H1 (cell line): Measurements from ENCODE around the gene WDR27. TPM values are rescaled to one million over a fixed set of nuclear protein-coding genes. Genes with fewer than 3 reads are reported as not detected.

Experiments used
- CTCF ChIA-PET: fragments of 300-600 bp; sonication (Branson Sonifier 250); formaldehyde crosslinking; loops from one replicate; lab custom pipeline; 2021; ENCODE audit not compliant: partially characterized antibody; lab: Charles Lee
- POLR2A ChIA-PET: fragments of 300-600 bp; sonication (Branson Sonifier 250); formaldehyde crosslinking; loops from one replicate; lab custom pipeline; 2021; ENCODE audit warnings: inconsistent platforms; ENCODE audit not compliant: partially characterized antibody; lab: Charles Lee
- DNase-seq, 2 experiments: peaks; one replicate each; pipeline versions ENCODE4 v3.0.0 to v3.0.0-alpha.2; 2010 to 2022; ENCODE audit warnings: low spot score in 2 of 2, low read depth in 1 of 2, mixed read lengths in 1 of 2
- FAIRE-seq: peaks from 2 replicates; lab custom pipeline; 2011; peaks lifted over from hg19 to GRCh38; lab: Jason Lieb, UNC
- H2AFZ ChIP-seq: 2 replicates; pipeline ENCODE4 v1.8.1; 2012; ENCODE audit warnings: low read length, inconsistent platforms
- H2AK5ac ChIP-seq: 2 replicates; pipeline ENCODE4 v1.6.1; 2013; ENCODE audit warnings: low read depth, low read length
- H2BK120ac ChIP-seq: replicated peaks from 2 replicates; pipeline ENCODE3; 2013; ENCODE audit warnings: low read depth, low read length, inconsistent platforms
- H2BK12ac ChIP-seq: 2 replicates; pipeline ENCODE4 v1.6.1; 2013; ENCODE audit warnings: low read depth, low read length
- H2BK15ac ChIP-seq: 2 replicates; pipeline ENCODE4 v1.6.1; 2013; ENCODE audit warnings: low read length
- H2BK20ac ChIP-seq: 2 replicates; pipeline ENCODE4 v1.6.1; 2013; ENCODE audit warnings: low read length
- H2BK5ac ChIP-seq: 2 replicates; pipeline ENCODE4 v1.6.1; 2013; ENCODE audit warnings: low read depth, low read length
- H3K14ac ChIP-seq: 2 replicates; pipeline ENCODE4 v1.6.1; 2013; ENCODE audit warnings: inconsistent platforms; ENCODE audit not compliant: insufficient read length
- H3K18ac ChIP-seq: 2 replicates; pipeline ENCODE4 v1.6.1; 2013; ENCODE audit warnings: low read length; ENCODE audit errors: extremely low read depth
- H3K23ac ChIP-seq: 2 replicates; pipeline ENCODE4 v1.6.1; 2013; ENCODE audit warnings: inconsistent platforms; ENCODE audit not compliant: insufficient read length
- H3K23me2 ChIP-seq: 2 replicates; pipeline ENCODE4 v1.6.1; 2013; ENCODE audit warnings: low read depth, low read length
- H3K27ac ChIP-seq: 2 replicates; pipeline ENCODE4 v1.6.1; 2011; ENCODE audit warnings: low read depth, low read length, inconsistent platforms
- H3K27me3 ChIP-seq, 4 experiments: replicated peaks in 1 of 4; 1 replicate in 1 of 4; 2 replicates in 3 of 4; pipeline versions ENCODE4 v1.6.1 to v1.8.1; 2011 to 2013; ENCODE audit warnings: low read length in 3 of 4, mild to moderate bottlenecking in 3 of 4, inconsistent platforms in 2 of 4, mixed read lengths in 2 of 4, moderate library complexity in 1 of 4; ENCODE audit not compliant: control insufficient read depth in 3 of 4, insufficient read depth in 3 of 4; ENCODE audit errors: extremely low read depth in 1 of 4
- H3K36me3 ChIP-seq, 4 experiments: 2 replicates each; pipeline versions ENCODE4 v1.6.1 to v1.8.1; 2011 to 2013; ENCODE audit warnings: mild to moderate bottlenecking in 4 of 4, low read length in 3 of 4, moderate library complexity in 2 of 4, control low read depth in 1 of 4, inconsistent platforms in 1 of 4; ENCODE audit not compliant: insufficient read depth in 4 of 4, control insufficient read depth in 2 of 4
- H3K4ac ChIP-seq: replicated peaks from 2 replicates; pipeline ENCODE3; 2013; ENCODE audit warnings: low read length, low read depth, mixed read lengths, inconsistent platforms; ENCODE audit not compliant: insufficient read length
- H3K4me1 ChIP-seq, 4 experiments: replicated peaks in 1 of 4; 1 replicate in 1 of 4; 2 replicates in 3 of 4; pipeline versions ENCODE4 v1.6.1 to v1.8.1; 2011 to 2013; ENCODE audit warnings: low read length in 3 of 4, inconsistent platforms in 2 of 4, mixed read lengths in 1 of 4; ENCODE audit not compliant: insufficient read depth in 4 of 4, control insufficient read depth in 3 of 4
- H3K4me2 ChIP-seq, 2 experiments: 2 replicates each; pipeline versions ENCODE4 v1.6.1 to v1.8.1; 2011 to 2013; ENCODE audit warnings: low read depth in 2 of 2, low read length in 2 of 2, control low read depth in 1 of 2, inconsistent platforms in 1 of 2, mild to moderate bottlenecking in 1 of 2; ENCODE audit not compliant: insufficient read depth in 1 of 2
- H3K4me3 ChIP-seq, 4 experiments: fragments of 200-600, 300-600 bp in 1 of 4; sonication (generic), shearing (Covaris generic), sonication (Bioruptor Twin) in 1 of 4; 2 replicates each; pipeline versions ENCODE4 v1.5.1 to v1.8.1; 2011 to 2016; ENCODE audit warnings: low read length in 4 of 4, low read depth in 3 of 4, control low read depth in 2 of 4, inconsistent platforms in 2 of 4, mild to moderate bottlenecking in 2 of 4, mixed read lengths in 1 of 4, moderate library complexity in 1 of 4; ENCODE audit not compliant: insufficient read depth in 2 of 4; ENCODE audit errors: extremely low read depth in 1 of 4
- H3K56ac ChIP-seq: replicated peaks from 2 replicates; pipeline ENCODE3; 2013; ENCODE audit warnings: low read depth, mild to moderate bottlenecking, mixed read lengths, low read length, inconsistent platforms; ENCODE audit not compliant: insufficient read length
- H3K79me1 ChIP-seq: 2 replicates; pipeline ENCODE4 v1.6.1; 2013; ENCODE audit warnings: low read depth, low read length, control low read depth
- H3K79me2 ChIP-seq, 2 experiments: 2 replicates each; pipeline versions ENCODE4 v1.6.1 to v1.8.1; 2012 to 2013; ENCODE audit warnings: low read length in 2 of 2, mild to moderate bottlenecking in 2 of 2, inconsistent platforms in 1 of 2; ENCODE audit not compliant: insufficient read depth in 2 of 2, control insufficient read depth in 1 of 2
- H3K9ac ChIP-seq, 4 experiments: replicated peaks in 1 of 4; 1 replicate in 1 of 4; 2 replicates in 3 of 4; pipeline versions ENCODE4 v1.6.1 to v1.8.1; 2011 to 2013; ENCODE audit warnings: low read depth in 3 of 4, low read length in 3 of 4, control low read depth in 2 of 4, mild to moderate bottlenecking in 2 of 4, moderate library complexity in 2 of 4, inconsistent platforms in 1 of 4; ENCODE audit errors: extremely low read depth in 1 of 4
- H3K9me3 ChIP-seq, 2 experiments: 2 replicates each; pipeline versions ENCODE4 v1.6.1 to v1.8.1; 2012 to 2013; ENCODE audit warnings: mild to moderate bottlenecking in 2 of 2, moderate library complexity in 2 of 2, control low read depth in 1 of 2, inconsistent platforms in 1 of 2, low read depth in 1 of 2, low read length in 1 of 2, mixed read lengths in 1 of 2; ENCODE audit not compliant: insufficient read depth in 2 of 2
- H4K20me1 ChIP-seq, 2 experiments: replicated peaks in 1 of 2; 2 replicates each; pipeline versions ENCODE3 to v1.8.1; 2011 to 2013; ENCODE audit warnings: inconsistent platforms in 2 of 2, low read length in 2 of 2, mild to moderate bottlenecking in 1 of 2; ENCODE audit not compliant: insufficient read depth in 2 of 2, control insufficient read depth in 1 of 2
- H4K5ac ChIP-seq: 2 replicates; pipeline ENCODE4 v1.6.1; 2013; ENCODE audit warnings: low read length, low read depth, mixed read lengths, inconsistent platforms; ENCODE audit not compliant: insufficient read length
- H4K8ac ChIP-seq: 2 replicates; pipeline ENCODE4 v1.8.0; 2013; ENCODE audit warnings: mild to moderate bottlenecking, moderate library complexity, low read length, inconsistent platforms; ENCODE audit not compliant: insufficient read depth; ENCODE audit errors: extremely low read depth
- H4K91ac ChIP-seq: replicated peaks from 2 replicates; pipeline ENCODE3; 2013; ENCODE audit warnings: low read length, mixed read lengths, inconsistent platforms; ENCODE audit not compliant: insufficient read length
- JUN ChIP-seq: IDR thresholded peaks from 2 replicates; pipeline ENCODE4 v1.6.1; 2011; ENCODE audit warnings: low read depth, mild to moderate bottlenecking, improper control_type of control experiment, low read length
- WGBS, 2 experiments: shearing (Covaris generic) in 1 of 2; methylation state at CpG; one replicate each; pipeline versions ENCODE4 v1.1.6 to v1.1.7; 2013 to 2015; ENCODE audit warnings: low lambda C conversion rate in 2 of 2, mixed read lengths in 2 of 2, inconsistent platforms in 1 of 2, low coverage in 1 of 2, missing lambda C conversion rate in 1 of 2; ENCODE audit not compliant: insufficient replicate concordance in 2 of 2, insufficient coverage in 1 of 2, insufficient read length in 1 of 2; ENCODE audit errors: extremely low coverage in 1 of 2, missing lambda C conversion rate in 1 of 2; 5-methylcytosine and 5-hydroxymethylcytosine counted together
- polyA plus RNA-seq, 7 experiments: library from polyadenylated mRNA; depleted of rRNA in 3 of 7; stranded (reverse) in 5 of 7; unstranded in 2 of 7; fragments of >200 nt in 5 of 7; fragments of 200-250 nt in 2 of 7; gene quantifications; 1 replicate in 5 of 7; 2 replicates in 1 of 7; 4 replicates in 1 of 7; pipeline versions ENCODE4 v1.2.1 to v1.2.3, GENCODE V29; 2011 to 2013; ENCODE audit warnings: missing spikeins in 2 of 7, mixed read lengths in 2 of 7
- total RNA-seq: library from RNA; stranded (reverse); fragmentation: NEBNext Ultra II Directional; extraction: Animal tissue kit (Norgen Biotek cat#: 25700); gene quantifications from 2 replicates; pipeline ENCODE4 v1.2.1, GENCODE V29; 2021

The WDR27 gene
- total and polyA plus RNA-seq, 2 of the 8 experiments (the other 6 are each of a cell fraction or from before 2014, with no cell fraction given), result 53.6 to 68.6 TPM

DNA sequence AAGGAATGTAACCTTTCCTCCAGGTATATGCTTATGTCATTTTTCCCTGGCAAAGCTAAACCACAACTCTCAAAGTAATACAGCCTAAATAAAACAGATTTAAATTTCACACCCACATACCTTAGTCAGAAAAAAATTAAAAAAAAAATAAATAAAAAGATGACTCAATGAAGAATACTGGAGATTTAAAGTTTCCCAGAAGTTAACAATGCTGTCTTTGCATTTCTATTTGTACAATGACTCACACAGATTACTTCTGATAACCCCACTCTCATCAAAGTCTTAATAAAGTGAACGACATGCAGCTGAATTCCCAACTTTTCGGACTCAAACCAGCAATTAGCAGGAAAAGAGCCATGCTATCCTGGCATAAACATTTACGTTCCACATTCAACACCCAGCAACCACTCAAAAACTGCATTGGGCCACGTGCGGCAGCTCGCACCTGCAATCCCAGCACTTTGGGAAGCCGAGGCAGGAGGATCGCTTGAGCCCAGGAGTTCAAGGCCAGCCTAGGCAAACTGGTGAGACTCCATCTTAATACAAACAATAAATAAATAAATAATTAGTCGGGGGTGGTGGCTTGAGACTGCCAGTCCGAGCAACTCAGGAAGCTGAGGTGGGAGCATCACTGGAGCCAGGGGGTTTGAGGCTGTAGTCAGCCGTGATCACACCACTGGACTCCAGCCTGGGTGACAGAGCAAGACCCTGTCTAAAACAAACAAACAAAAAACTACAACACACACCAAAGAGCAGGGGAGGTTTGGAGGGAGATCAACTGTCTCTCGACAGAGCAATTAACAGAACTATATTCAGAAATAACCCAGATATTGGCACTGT, 130.5 kb downstream of the WDR27 start:
- no peaks in the 10 kb centered on the region for H3K4me1 ChIP-seq
- H3K9ac ChIP-seq, result no peak overlapping the region
- H4K20me1 ChIP-seq, result no peaks in the 10 kb centered on the region
- no peak overlapping the region for H3K14ac ChIP-seq
- no peaks in the 10 kb centered on the region for H3K27me3 ChIP-seq
- H4K91ac ChIP-seq, result no peak overlapping the region
- H2BK120ac ChIP-seq, result no peak overlapping the region
- no peak overlapping the region for H3K4me2 ChIP-seq
- no peak overlapping the region for H3K27ac ChIP-seq
- H3K4me3 ChIP-seq, result no peak overlapping the region
- WGBS, 2 experiments, result 89% methylated on average over 12 of the region's 12 CpGs; no CpG with 5 or more reads in 1 of the 2 experiments
- H4K5ac ChIP-seq, result no peak overlapping the region
- no peaks in the 10 kb centered on the region for H3K9me3 ChIP-seq
- H3K36me3 ChIP-seq, result peaks cover 0 to 2% (median 0%) of the 10 kb centered on the region in 4 experiments; a peak in 1 of 8 replicates
- H3K23me2 ChIP-seq, result no peaks in the 10 kb centered on the region; the same call in 1 of the 2 replicates
- DNase-seq, result no peak
- ChIA-PET CTCF (no interaction called here), POLR2A (no interaction called here)
- no peak overlapping the region for H2BK15ac ChIP-seq
- no peak overlapping the region for H3K56ac ChIP-seq
- H2BK20ac ChIP-seq, result no peak overlapping the region
- H4K8ac ChIP-seq, result no peak overlapping the region
- H3K18ac ChIP-seq, result no peak overlapping the region
- H2AK5ac ChIP-seq, result no peak overlapping the region
- H2BK12ac ChIP-seq, result no peak overlapping the region
- no peaks in the 10 kb centered on the region for H3K79me2 ChIP-seq
- no peak overlapping the region for H2BK5ac ChIP-seq
- H3K4ac ChIP-seq, result no peak overlapping the region
- H2AFZ ChIP-seq, result no peak overlapping the region
- H3K79me1 ChIP-seq, result no peaks in the 10 kb centered on the region
- no peak for FAIRE-seq
- H3K23ac ChIP-seq, result no peak overlapping the region
- no peak for TF ChIP-seq JUN
